ENCODE measurements around the gene ASNS. TPM values are rescaled to one million over a fixed set of nuclear protein-coding genes. Genes with fewer than 3 reads are reported as not detected.

The ASNS gene
- total RNA-seq, 1 experiment from 2014 or later, result 95.1 TPM

DNA sequence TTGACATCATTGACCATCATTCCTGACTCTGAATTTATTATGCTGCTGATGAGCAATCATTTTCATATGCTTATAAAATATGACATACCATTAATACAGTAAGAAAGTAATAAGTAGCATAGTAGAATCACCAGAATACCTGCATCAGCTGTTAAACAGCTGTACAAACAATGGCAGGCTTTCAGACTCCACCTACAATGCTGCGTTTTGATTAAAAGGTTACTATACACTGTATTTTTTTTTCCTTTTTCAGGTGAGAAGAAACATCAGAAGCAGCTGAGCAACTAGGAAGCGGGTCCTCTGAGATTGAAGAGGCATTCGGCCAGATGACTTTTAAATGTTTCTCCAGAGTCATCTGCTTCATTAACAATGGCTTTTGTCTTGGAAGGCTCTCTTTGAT is 7.1 kb downstream of the ASNS start:
- Mint-ChIP-seq H3K9me3 (no peaks in the 10 kb centered on the region), H3K36me3 (ENCODE audit: insufficient read depth in 1 of 3, low read depth in 3 of 3) (peaks cover 20 to 48% (median 46%) of the 10 kb centered on the region in 3 experiments; a peak in 6 of 7 replicates)
- no peak overlapping the region for H3K56ac ChIP-seq (ENCODE audit: insufficient read length, low read depth, low read length)

More for the DNA sequence above, 7.1 kb downstream of the ASNS start:
- Histone ChIP-seq H4K91ac (ENCODE audit: insufficient read length, low read depth, low read length) (no peak overlapping the region), H3K14ac (ENCODE audit: insufficient read depth, low read length) (no peak overlapping the region), H3K9me3 (ENCODE audit: control insufficient read depth, low read depth, low read length) (no peaks in the 10 kb centered on the region), H3K4me1 (ENCODE audit: insufficient read depth, low read length) (no peaks in the 10 kb centered on the region), H3T11ph (ENCODE audit: low read length) (no peak overlapping the region), H3K27me3 (ENCODE audit: insufficient read depth, low read length) (no peaks in the 10 kb centered on the region), H3K79me2 (ENCODE audit: insufficient read depth, low read length) (no peaks in the 10 kb centered on the region), H2BK12ac (ENCODE audit: insufficient read length, low read depth, low read length) (no peak overlapping the region), H2BK20ac (ENCODE audit: low read depth, low read length, poor library complexity, severe bottlenecking) (no peak overlapping the region), H3K9ac (ENCODE audit: extremely low read depth, insufficient read length, low read length) (no peak overlapping the region), H3K4ac (ENCODE audit: low read depth, low read length) (no peak overlapping the region), H3K23ac (ENCODE audit: insufficient read length, low read depth, low read length) (no peak overlapping the region), H3K18ac (ENCODE audit: insufficient read length, low read depth, low read length) (no peak overlapping the region), H4K20me1 (ENCODE audit: control insufficient read depth, insufficient read depth, insufficient read length) (no peaks in the 10 kb centered on the region), H3K27ac (ENCODE audit: insufficient read length, low read depth, low read length) (no peak overlapping the region), H3K23me2 (ENCODE audit: insufficient read length, low read depth, low read length, poor library complexity, severe bottlenecking) (no peaks in the 10 kb centered on the region), H4K8ac (replicated peaks; ENCODE audit: insufficient read length, low read depth, low read length) (no peak overlapping the region), H3K79me1 (ENCODE audit: insufficient read depth, low read depth, low read length, poor library complexity, severe bottlenecking) (no peaks in the 10 kb centered on the region), H2BK120ac (ENCODE audit: low read depth, low read length, poor library complexity, severe bottlenecking) (no peak overlapping the region), H2BK5ac (ENCODE audit: insufficient read length, low read length) (no peak overlapping the region), H2AK5ac (ENCODE audit: insufficient read length, low read length) (no peak overlapping the region), H2AFZ (ENCODE audit: low read length) (no peak overlapping the region), H2BK15ac (ENCODE audit: low read depth, low read length) (no peak overlapping the region), H4K5ac (ENCODE audit: insufficient read length, low read depth, low read length) (no peak overlapping the region), H3K4me2 (ENCODE audit: insufficient read depth, insufficient read length, low read length) (no peak overlapping the region)
- H3K4me3 Mint-ChIP-seq, result no peak overlapping the region
- WGBS (ENCODE audit: extremely low coverage, insufficient read length, low lambda C conversion rate), result no CpG with 5 or more reads among the region's 3 CpGs
- H3K4me1 Mint-ChIP-seq, result peaks cover 7 to 10% of the 10 kb centered on the region in 2 experiments
- H3K27ac Mint-ChIP-seq, result no peak overlapping the region
- TF ChIP-seq, protein P1, sequence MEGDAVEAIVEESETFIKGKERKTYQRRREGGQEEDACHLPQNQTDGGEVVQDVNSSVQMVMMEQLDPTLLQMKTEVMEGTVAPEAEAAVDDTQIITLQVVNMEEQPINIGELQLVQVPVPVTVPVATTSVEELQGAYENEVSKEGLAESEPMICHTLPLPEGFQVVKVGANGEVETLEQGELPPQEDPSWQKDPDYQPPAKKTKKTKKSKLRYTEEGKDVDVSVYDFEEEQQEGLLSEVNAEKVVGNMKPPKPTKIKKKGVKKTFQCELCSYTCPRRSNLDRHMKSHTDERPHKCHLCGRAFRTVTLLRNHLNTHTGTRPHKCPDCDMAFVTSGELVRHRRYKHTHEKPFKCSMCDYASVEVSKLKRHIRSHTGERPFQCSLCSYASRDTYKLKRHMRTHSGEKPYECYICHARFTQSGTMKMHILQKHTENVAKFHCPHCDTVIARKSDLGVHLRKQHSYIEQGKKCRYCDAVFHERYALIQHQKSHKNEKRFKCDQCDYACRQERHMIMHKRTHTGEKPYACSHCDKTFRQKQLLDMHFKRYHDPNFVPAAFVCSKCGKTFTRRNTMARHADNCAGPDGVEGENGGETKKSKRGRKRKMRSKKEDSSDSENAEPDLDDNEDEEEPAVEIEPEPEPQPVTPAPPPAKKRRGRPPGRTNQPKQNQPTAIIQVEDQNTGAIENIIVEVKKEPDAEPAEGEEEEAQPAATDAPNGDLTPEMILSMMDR (conservative IDR thresholded peaks at IDR 0.05), result no peak
- no peak for DNase-seq
- no peaks in the 10 kb centered on the region for H3K27me3 Mint-ChIP-seq (ENCODE audit: low read depth)
